GM18520 (cell line): Measurements from ENCODE around the gene CFAP299.

ENCODE experiments used
- ATAC-seq: cut with Tn5 transposase; IDR thresholded peaks from one replicate; pipeline ENCODE4 v1.9.1; 2021; ENCODE audit not compliant: unreplicated experiment

The CFAP299 gene

GRCh38 chr4:80387390-80388283 lies 52.1 kb downstream of the CFAP299 start:
- ATAC-seq = no peak

- ATAC-seq = no peak
These were observed 52.7 kb downstream of the CFAP299 start for GRCh38 chr4:80388284-80388607.

GRCh38 chr4:80390178-80390577 lies 54.6 kb downstream of the CFAP299 start:
- no peak for ATAC-seq

GRCh38 chr4:80393246-80393969 lies 57.9 kb downstream of the CFAP299 start:
- ATAC-seq = peak; percentile 75

GRCh38 chr4:80393970-80394250 lies 58.4 kb downstream of the CFAP299 start:
- ATAC-seq = no peak

- no peak for ATAC-seq
These were observed 71.7 kb downstream of the CFAP299 start for GRCh38 chr4:80407246-80407645.

- ATAC-seq = no peak
These were observed 74.3 kb downstream of the CFAP299 start for GRCh38 chr4:80409809-80410208.

- ATAC-seq = no peak
These were observed 76.8 kb downstream of the CFAP299 start for GRCh38 chr4:80412322-80412721.

- no peak for ATAC-seq
These were observed 77.6 kb downstream of the CFAP299 start for GRCh38 chr4:80413086-80413485.

- no peak for ATAC-seq
These were observed 81.5 kb downstream of the CFAP299 start for GRCh38 chr4:80417019-80417418.

- ATAC-seq = no peak
These were observed 84.4 kb downstream of the CFAP299 start for GRCh38 chr4:80419946-80420345.

- ATAC-seq = no peak
These were observed 85.1 kb downstream of the CFAP299 start for GRCh38 chr4:80420638-80421037.

GRCh38 chr4:80422727-80423404 lies 87.3 kb downstream of the CFAP299 start:
- peak; percentile 79 for ATAC-seq

GRCh38 chr4:80423553-80424224 lies 88.2 kb downstream of the CFAP299 start:
- ATAC-seq = no peak

GRCh38 chr4:80424225-80424581 lies 88.7 kb downstream of the CFAP299 start:
- ATAC-seq = no peak

- ATAC-seq = no peak
These were observed 89.9 kb downstream of the CFAP299 start for GRCh38 chr4:80425124-80426100.

GRCh38 chr4:80431203-80431965 lies 95.9 kb downstream of the CFAP299 start:
- no peak for ATAC-seq

GRCh38 chr4:80434238-80434637 lies 98.7 kb downstream of the CFAP299 start:
- ATAC-seq = no peak

GRCh38 chr4:80438016-80438415 lies 102.5 kb downstream of the CFAP299 start:
- no peak for ATAC-seq
